Small intestine (tissue), 7 donors: ENCODE results near the gene INHA. TPM values are rescaled to one million over a fixed set of nuclear protein-coding genes. Genes with fewer than 3 reads are reported as not detected.

Experiments used
- DNase-seq, 2 donors: peaks; one replicate each; pipeline versions ENCODE4 v3.0.0 to v3.0.0-alpha.2; 2013
- FAIRE-seq: peaks from 2 replicates; lab custom pipeline; 2012; peaks lifted over from hg19 to GRCh38; lab: Jason Lieb, UNC
- H3K27ac ChIP-seq, 3 donors: one replicate each; pipeline ENCODE4 v1.5.1; 2013; ENCODE audit warnings: low read length in 2 of 3, mild to moderate bottlenecking in 2 of 3, control low read depth in 1 of 3, inconsistent platforms in 1 of 3, low read depth in 1 of 3, moderate library complexity in 1 of 3
- H3K27me3 ChIP-seq, 3 donors: one replicate each; pipeline ENCODE4 v1.6.1; 2013; ENCODE audit warnings: low read length in 3 of 3, inconsistent platforms in 1 of 3; ENCODE audit not compliant: control insufficient read depth in 3 of 3, insufficient read depth in 3 of 3
- H3K36me3 ChIP-seq, 3 donors: one replicate each; pipeline ENCODE4 v1.6.1; 2013; ENCODE audit warnings: low read length in 3 of 3, inconsistent platforms in 1 of 3, low read depth in 1 of 3, mild to moderate bottlenecking in 1 of 3, moderate library complexity in 1 of 3; ENCODE audit not compliant: control insufficient read depth in 3 of 3, insufficient read depth in 2 of 3
- H3K4me1 ChIP-seq, 3 donors: one replicate each; pipeline ENCODE4 v1.6.1; 2013; ENCODE audit warnings: low read length in 2 of 3, inconsistent platforms in 1 of 3, low read depth in 1 of 3, mild to moderate bottlenecking in 1 of 3, moderate library complexity in 1 of 3; ENCODE audit not compliant: control insufficient read depth in 3 of 3, insufficient read depth in 2 of 3
- H3K4me3 ChIP-seq, 3 donors: one replicate each; pipeline ENCODE4 v1.5.1; 2013; ENCODE audit warnings: low read length in 3 of 3, control low read depth in 1 of 3, inconsistent platforms in 1 of 3, low read depth in 1 of 3, mild to moderate bottlenecking in 1 of 3, moderate library complexity in 1 of 3
- H3K9me3 ChIP-seq, 2 donors: one replicate each; pipeline ENCODE4 v1.6.1; 2013; ENCODE audit warnings: low read depth in 1 of 2, low read length in 1 of 2; ENCODE audit not compliant: control insufficient read depth in 2 of 2, insufficient read depth in 1 of 2
- WGBS, 3 donors: extraction: QIAGEN DNeasy Blood & Tissue Kit; methylation state at CpG; one replicate each; pipeline ENCODE4 v1.1.7; 2013; 5-methylcytosine and 5-hydroxymethylcytosine counted together
- polyA plus RNA-seq, 4 donors: library from polyadenylated mRNA; stranded (reverse) in 3 of 4; unstranded in 1 of 4; fragments of 200-250 nt in 3 of 4; fragments of 120-200 nt in 1 of 4; gene quantifications; one replicate each; pipeline versions ENCODE4 v1.2.1 to v1.2.3, GENCODE V29; 2013
- donor health status: healthy with polysubstance abuse.
- donor health status: control.
- donor health status: control.
- donor health status: Bipolar disorder and iron deficiency.
- donor health status: healthy.

Gene INHA
- polyA plus RNA-seq, 4 donors: 0.18 to 0.78 TPM; not detected in 2

GRCh38 chr2:219570924-219571310 lies 1.2 kb upstream of the INHA start:
- Histone ChIP-seq H3K27me3 (peaks cover 0 to 5% (median 3%) of the 10 kb centered on the region in 3 donors), H3K4me1 (peaks cover 0 to 15% (median 0%) of the 10 kb centered on the region in 3 donors), H3K27ac (peak overlapping the region in 2 of 3 donors; percentile 57 to 81), H3K9me3 (no peaks in the 10 kb centered on the region), H3K4me3 (peak overlapping the region; percentile 38 to 57 (median 54)), H3K36me3 (peaks cover 0 to 29% (median 0%) of the 10 kb centered on the region in 3 donors)
- 0 to 2% (median 2%) methylated on average over 18 to 55 of the region's 55 CpGs for WGBS, 3 donors
- FAIRE-seq: no peak
- DNase-seq: peak in 1 of 2 donors; percentile 70

- Histone ChIP-seq H3K9me3 (no peaks in the 10 kb centered on the region), H3K4me3 (peak within 1 kb of the TSS; percentile 38 to 57 (median 54)), H3K36me3 (peaks cover 0 to 24% (median 0%) of the 10 kb centered on the region in 3 donors), H3K27ac (peak within 1 kb of the TSS in 2 of 3 donors; percentile 57 to 81), H3K27me3 (peaks cover 0 to 5% (median 5%) of the 10 kb centered on the region in 3 donors), H3K4me1 (peaks cover 0 to 18% (median 0%) of the 10 kb centered on the region in 3 donors)
- DNase-seq (peak in 1 of 2 donors; percentile 85), FAIRE-seq (no peak)
- WGBS, 3 donors: 3 to 8% (median 8%) methylated on average over 16 to 42 of the region's 42 CpGs
Observed at GRCh38 chr2:219571311-219572236, 536 bp upstream of the INHA start, which contains the start of gene OBSL1. TSS of gene OBSL1 (minus strand) at chr2:219571539. CDS start at chr2:219571232, 307 bp downstream.

GRCh38 chr2:219573166-219573565 lies 1.1 kb downstream of the INHA start:
- WGBS, 3 donors: 72 to 79% (median 75%) methylated on average over 5 of the region's 5 CpGs
- no peak for FAIRE-seq
- H3K36me3 ChIP-seq: peaks cover 0 to 9% (median 0%) of the 10 kb centered on the region in 3 donors
- peaks cover 0 to 8% (median 5%) of the 10 kb centered on the region in 3 donors for H3K27me3 ChIP-seq
- H3K4me1 ChIP-seq: peaks cover 0 to 27% (median 0%) of the 10 kb centered on the region in 3 donors
- no peak for DNase-seq
- H3K4me3 ChIP-seq: no peak overlapping the region
- no peak overlapping the region for H3K27ac ChIP-seq
- H3K9me3 ChIP-seq: no peaks in the 10 kb centered on the region

GRCh38 chr2:219574484-219575311 lies 2.6 kb downstream of the INHA start:
- no peak overlapping the region for H3K27ac ChIP-seq
- H3K36me3 ChIP-seq: peaks cover 0 to 4% (median 0%) of the 10 kb centered on the region in 3 donors
- whole genome bisulfite sequencing, 3 donors: 78 to 82% (median 81%) methylated on average over 19 to 22 of the region's 22 CpGs
- H3K4me1 ChIP-seq: peaks cover 0 to 27% (median 0%) of the 10 kb centered on the region in 3 donors
- no peak for FAIRE-seq
- no peak for DNase-seq
- no peaks in the 10 kb centered on the region for H3K9me3 ChIP-seq
- peaks cover 0 to 8% (median 5%) of the 10 kb centered on the region in 3 donors for H3K27me3 ChIP-seq
- H3K4me3 ChIP-seq: no peak overlapping the region

- Histone ChIP-seq H3K27me3 (peaks cover 0 to 8% (median 2%) of the 10 kb centered on the region in 3 donors), H3K9me3 (no peaks in the 10 kb centered on the region), H3K27ac (no peak overlapping the region), H3K36me3 (no peaks in the 10 kb centered on the region), H3K4me1 (peaks cover 0 to 21% (median 0%) of the 10 kb centered on the region in 3 donors), H3K4me3 (no peak overlapping the region)
- no peak for DNase-seq
- FAIRE-seq: no peak
- 78 to 83% (median 80%) methylated on average over 6 of the region's 6 CpGs for WGBS, 3 donors
Observed at GRCh38 chr2:219575566-219576504, 3.7 kb downstream of the INHA start.

- FAIRE-seq (no peak), DNase-seq (peak in 1 of 2 donors; percentile 80)
- peaks cover 0 to 8% (median 2%) of the 10 kb centered on the region in 3 donors for H3K27me3 ChIP-seq
- H3K36me3 ChIP-seq: no peaks in the 10 kb centered on the region
- H3K4me1 ChIP-seq: peaks cover 0 to 18% (median 0%) of the 10 kb centered on the region in 3 donors
- no peak overlapping the region for H3K4me3 ChIP-seq
- no peaks in the 10 kb centered on the region for H3K9me3 ChIP-seq
- no peak overlapping the region for H3K27ac ChIP-seq
- 18 to 30% (median 30%) methylated on average over 15 of the region's 15 CpGs for WGBS, 3 donors
Observed at GRCh38 chr2:219576505-219577388, 4.6 kb downstream of the INHA start.
